HG03520 (cell line): ENCODE data around the gene IFT80.
A peak's percentile ranks its signal among the peaks of the same experiment; 100 is the strongest.

Experiments used
- ATAC-seq: cut with Tn5 transposase; IDR thresholded peaks from one replicate; pipeline ENCODE4 v1.9.1; 2021; ENCODE audit warnings: mild to moderate bottlenecking, moderate library complexity; ENCODE audit not compliant: unreplicated experiment

IFT80 gene

DNA sequence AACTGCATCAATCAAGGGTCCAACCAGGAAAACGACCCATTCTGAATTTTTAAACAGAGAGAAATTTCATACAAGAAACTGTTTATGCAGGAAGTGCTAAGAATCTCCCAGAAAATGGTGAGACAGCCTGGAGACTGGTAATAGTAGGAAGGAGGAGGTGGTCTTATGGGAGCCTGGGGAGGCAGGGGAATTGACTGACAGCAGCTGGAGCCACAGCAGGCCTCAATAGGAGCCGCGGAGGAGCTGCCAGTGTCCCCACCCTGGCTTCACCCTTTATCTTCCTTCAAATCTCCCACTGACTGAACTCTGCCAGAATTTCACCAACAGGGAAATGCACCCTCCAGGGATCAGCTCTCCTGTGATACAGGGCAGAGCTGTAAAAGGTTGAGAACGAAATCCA, 181.3 kb downstream of the IFT80 start:
- no peak for ATAC-seq

DNA sequence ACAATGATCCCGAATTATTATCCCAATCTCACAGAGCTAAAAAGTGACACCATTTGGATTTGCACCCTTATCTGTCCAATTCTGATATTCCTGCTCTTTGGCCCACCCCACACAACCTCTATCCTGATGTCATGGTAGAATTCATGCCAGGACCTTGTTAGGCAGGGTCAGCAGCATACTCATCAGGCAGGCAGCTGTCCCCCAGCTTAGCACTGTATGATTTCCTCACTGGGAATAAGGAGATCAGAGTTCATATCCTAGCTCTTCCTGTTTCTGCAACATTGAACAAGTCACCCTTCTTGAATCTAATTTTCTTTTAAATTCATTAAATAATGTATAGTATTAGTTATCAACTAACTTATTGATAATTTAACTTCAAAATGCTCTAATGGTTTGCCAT, 185.8 kb downstream of the IFT80 start:
- ATAC-seq: no peak

DNA sequence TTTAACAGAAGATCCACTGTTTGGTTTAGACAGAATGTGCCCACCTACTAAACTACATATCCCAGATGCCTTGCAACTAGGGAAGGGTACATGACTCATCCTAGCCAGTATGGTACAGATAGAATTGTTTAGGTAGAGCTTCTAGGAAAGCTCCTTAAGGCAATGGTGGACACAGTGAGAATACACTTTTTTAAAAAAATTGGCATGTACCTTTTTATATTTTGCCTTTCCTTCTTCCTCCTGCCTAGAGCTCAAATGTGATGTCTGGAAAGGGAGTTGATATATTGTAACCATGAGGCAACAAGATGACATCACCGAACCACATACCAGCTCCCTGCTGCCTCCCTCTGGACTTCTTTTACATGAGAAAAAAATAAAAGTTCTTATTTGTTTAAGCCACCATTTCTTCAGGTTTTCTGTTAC, 188.2 kb downstream of the IFT80 start:
- ATAC-seq: peak; percentile 51

DNA sequence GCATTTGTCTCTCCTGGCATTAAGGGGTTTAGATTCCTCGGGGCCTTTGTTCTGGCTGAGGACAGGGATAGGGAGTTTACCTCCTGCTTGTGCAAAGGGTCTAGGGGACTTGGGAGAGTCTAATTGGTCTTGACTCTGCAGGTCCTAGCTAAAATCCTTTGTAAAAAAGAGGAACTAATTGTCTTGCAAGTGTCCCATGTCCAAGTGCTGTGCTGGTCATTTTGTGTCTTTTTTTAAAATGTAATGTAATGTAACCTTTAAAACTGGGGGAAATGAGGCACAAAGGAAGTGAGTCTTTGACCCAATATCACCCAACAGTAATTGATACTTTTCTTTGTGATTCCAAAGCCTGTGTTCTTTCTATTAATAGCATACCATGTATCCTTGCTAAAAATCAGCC, 188.7 kb downstream of the IFT80 start:
- ATAC-seq: no peak
